ENCODE measurements around the gene TGFB3.
"Not testable (repeated sequence)": the region's sequence is repeated elsewhere in the genome, so short reads cannot be mapped to it uniquely, and the experiment has no call there.

The TGFB3 gene

GRCh38 chr14:75981426-75982265, at the start of gene TGFB3:
TGFB3 (minus strand) TSS chr14:75981995; CDS start chr14:75980893, 1,102 bp downstream.
- DNase-seq: peak; percentile 26 to 67

- DNase-seq: no peak
Observed at GRCh38 chr14:76024211-76024907, 42.6 kb upstream of the TGFB3 start.

- DNase-seq: no peak
Observed at GRCh38 chr14:76023757-76024156, 42.0 kb upstream of the TGFB3 start.

GRCh38 chr14:76022991-76023390, 41.2 kb upstream of the TGFB3 start:
- DNase-seq: no peak

- DNase-seq: no peak
Observed at GRCh38 chr14:76019676-76020075, 37.9 kb upstream of the TGFB3 start.

- no peak for DNase-seq
Observed at GRCh38 chr14:76015668-76016067, 33.9 kb upstream of the TGFB3 start.

- no peak for DNase-seq
Observed at GRCh38 chr14:76015191-76015590, 33.4 kb upstream of the TGFB3 start.

GRCh38 chr14:76012354-76012753, 30.6 kb upstream of the TGFB3 start:
- no peak for DNase-seq

GRCh38 chr14:76011930-76012329, 30.1 kb upstream of the TGFB3 start:
- DNase-seq: no peak

GRCh38 chr14:76009627-76010026, 27.8 kb upstream of the TGFB3 start:
- DNase-seq: not testable (repeated sequence)

- no peak for DNase-seq
Observed at GRCh38 chr14:76007852-76008251, 26.1 kb upstream of the TGFB3 start.

- DNase-seq: no peak
Observed at GRCh38 chr14:76007379-76007778, 25.6 kb upstream of the TGFB3 start.

- DNase-seq: no peak
Observed at GRCh38 chr14:76006253-76006652, 24.5 kb upstream of the TGFB3 start.

- no peak for DNase-seq
Observed at GRCh38 chr14:76002383-76002782, 20.6 kb upstream of the TGFB3 start.

GRCh38 chr14:75999511-76000190, 17.9 kb upstream of the TGFB3 start:
- no peak for DNase-seq

- no peak for DNase-seq
Observed at GRCh38 chr14:75996488-75996887, 14.7 kb upstream of the TGFB3 start.

- no peak for DNase-seq
Observed at GRCh38 chr14:75995372-75996041, 13.7 kb upstream of the TGFB3 start.

- no peak for DNase-seq
Observed at GRCh38 chr14:75993567-75994041, 11.8 kb upstream of the TGFB3 start.

- DNase-seq: no peak
Observed at GRCh38 chr14:75991753-75992152, 10.0 kb upstream of the TGFB3 start.

GRCh38 chr14:75990297-75990696, 8.5 kb upstream of the TGFB3 start:
- DNase-seq: no peak

- no peak for DNase-seq
Observed at GRCh38 chr14:75989134-75989533, 7.3 kb upstream of the TGFB3 start.

GRCh38 chr14:75987201-75987970, 5.6 kb upstream of the TGFB3 start:
- DNase-seq: no peak

All from bone marrow (tissue), 2 donors.